H1 (cell line): ENCODE results near the gene EPB41L2. TPM values are rescaled to one million over a fixed set of nuclear protein-coding genes. Genes with fewer than 3 reads are reported as not detected.

Experiments
- CTCF ChIA-PET: fragments of 300-600 bp; sonication (Branson Sonifier 250); formaldehyde crosslinking; loops from one replicate; lab custom pipeline; 2021; ENCODE audit not compliant: partially characterized antibody; lab: Charles Lee
- POLR2A ChIA-PET: fragments of 300-600 bp; sonication (Branson Sonifier 250); formaldehyde crosslinking; loops from one replicate; lab custom pipeline; 2021; ENCODE audit warnings: inconsistent platforms; ENCODE audit not compliant: partially characterized antibody; lab: Charles Lee
- DNase-seq, 2 experiments: peaks; one replicate each; pipeline versions ENCODE4 v3.0.0 to v3.0.0-alpha.2; 2010 to 2022; ENCODE audit warnings: low spot score in 2 of 2, low read depth in 1 of 2, mixed read lengths in 1 of 2
- FAIRE-seq: peaks from 2 replicates; lab custom pipeline; 2011; peaks lifted over from hg19 to GRCh38; lab: Jason Lieb, UNC
- H2AFZ ChIP-seq: 2 replicates; pipeline ENCODE4 v1.8.1; 2012; ENCODE audit warnings: low read length, inconsistent platforms
- H2AK5ac ChIP-seq: 2 replicates; pipeline ENCODE4 v1.6.1; 2013; ENCODE audit warnings: low read depth, low read length
- H2BK120ac ChIP-seq: replicated peaks from 2 replicates; pipeline ENCODE3; 2013; ENCODE audit warnings: low read depth, low read length, inconsistent platforms
- H2BK12ac ChIP-seq: 2 replicates; pipeline ENCODE4 v1.6.1; 2013; ENCODE audit warnings: low read depth, low read length
- H2BK15ac ChIP-seq: 2 replicates; pipeline ENCODE4 v1.6.1; 2013; ENCODE audit warnings: low read length
- H2BK20ac ChIP-seq: 2 replicates; pipeline ENCODE4 v1.6.1; 2013; ENCODE audit warnings: low read length
- H2BK5ac ChIP-seq: 2 replicates; pipeline ENCODE4 v1.6.1; 2013; ENCODE audit warnings: low read depth, low read length
- H3K14ac ChIP-seq: 2 replicates; pipeline ENCODE4 v1.6.1; 2013; ENCODE audit warnings: inconsistent platforms; ENCODE audit not compliant: insufficient read length
- H3K18ac ChIP-seq: 2 replicates; pipeline ENCODE4 v1.6.1; 2013; ENCODE audit warnings: low read length; ENCODE audit errors: extremely low read depth
- H3K23ac ChIP-seq: 2 replicates; pipeline ENCODE4 v1.6.1; 2013; ENCODE audit warnings: inconsistent platforms; ENCODE audit not compliant: insufficient read length
- H3K23me2 ChIP-seq: 2 replicates; pipeline ENCODE4 v1.6.1; 2013; ENCODE audit warnings: low read depth, low read length
- H3K27ac ChIP-seq: 2 replicates; pipeline ENCODE4 v1.6.1; 2011; ENCODE audit warnings: low read depth, low read length, inconsistent platforms
- H3K27me3 ChIP-seq, 4 experiments: replicated peaks in 1 of 4; 1 replicate in 1 of 4; 2 replicates in 3 of 4; pipeline versions ENCODE4 v1.6.1 to v1.8.1; 2011 to 2013; ENCODE audit warnings: low read length in 3 of 4, mild to moderate bottlenecking in 3 of 4, inconsistent platforms in 2 of 4, mixed read lengths in 2 of 4, moderate library complexity in 1 of 4; ENCODE audit not compliant: control insufficient read depth in 3 of 4, insufficient read depth in 3 of 4; ENCODE audit errors: extremely low read depth in 1 of 4
- H3K36me3 ChIP-seq, 4 experiments: 2 replicates each; pipeline versions ENCODE4 v1.6.1 to v1.8.1; 2011 to 2013; ENCODE audit warnings: mild to moderate bottlenecking in 4 of 4, low read length in 3 of 4, moderate library complexity in 2 of 4, control low read depth in 1 of 4, inconsistent platforms in 1 of 4; ENCODE audit not compliant: insufficient read depth in 4 of 4, control insufficient read depth in 2 of 4
- H3K4ac ChIP-seq: replicated peaks from 2 replicates; pipeline ENCODE3; 2013; ENCODE audit warnings: low read length, low read depth, mixed read lengths, inconsistent platforms; ENCODE audit not compliant: insufficient read length
- H3K4me1 ChIP-seq, 4 experiments: replicated peaks in 1 of 4; 1 replicate in 1 of 4; 2 replicates in 3 of 4; pipeline versions ENCODE4 v1.6.1 to v1.8.1; 2011 to 2013; ENCODE audit warnings: low read length in 3 of 4, inconsistent platforms in 2 of 4, mixed read lengths in 1 of 4; ENCODE audit not compliant: insufficient read depth in 4 of 4, control insufficient read depth in 3 of 4
- H3K4me2 ChIP-seq, 2 experiments: 2 replicates each; pipeline versions ENCODE4 v1.6.1 to v1.8.1; 2011 to 2013; ENCODE audit warnings: low read depth in 2 of 2, low read length in 2 of 2, control low read depth in 1 of 2, inconsistent platforms in 1 of 2, mild to moderate bottlenecking in 1 of 2; ENCODE audit not compliant: insufficient read depth in 1 of 2
- H3K4me3 ChIP-seq, 4 experiments: fragments of 200-600, 300-600 bp in 1 of 4; sonication (generic), shearing (Covaris generic), sonication (Bioruptor Twin) in 1 of 4; 2 replicates each; pipeline versions ENCODE4 v1.5.1 to v1.8.1; 2011 to 2016; ENCODE audit warnings: low read length in 4 of 4, low read depth in 3 of 4, control low read depth in 2 of 4, inconsistent platforms in 2 of 4, mild to moderate bottlenecking in 2 of 4, mixed read lengths in 1 of 4, moderate library complexity in 1 of 4; ENCODE audit not compliant: insufficient read depth in 2 of 4; ENCODE audit errors: extremely low read depth in 1 of 4
- H3K56ac ChIP-seq: replicated peaks from 2 replicates; pipeline ENCODE3; 2013; ENCODE audit warnings: low read depth, mild to moderate bottlenecking, mixed read lengths, low read length, inconsistent platforms; ENCODE audit not compliant: insufficient read length
- H3K79me1 ChIP-seq: 2 replicates; pipeline ENCODE4 v1.6.1; 2013; ENCODE audit warnings: low read depth, low read length, control low read depth
- H3K79me2 ChIP-seq, 2 experiments: 2 replicates each; pipeline versions ENCODE4 v1.6.1 to v1.8.1; 2012 to 2013; ENCODE audit warnings: low read length in 2 of 2, mild to moderate bottlenecking in 2 of 2, inconsistent platforms in 1 of 2; ENCODE audit not compliant: insufficient read depth in 2 of 2, control insufficient read depth in 1 of 2
- H3K9ac ChIP-seq, 4 experiments: replicated peaks in 1 of 4; 1 replicate in 1 of 4; 2 replicates in 3 of 4; pipeline versions ENCODE4 v1.6.1 to v1.8.1; 2011 to 2013; ENCODE audit warnings: low read depth in 3 of 4, low read length in 3 of 4, control low read depth in 2 of 4, mild to moderate bottlenecking in 2 of 4, moderate library complexity in 2 of 4, inconsistent platforms in 1 of 4; ENCODE audit errors: extremely low read depth in 1 of 4
- H3K9me3 ChIP-seq, 2 experiments: 2 replicates each; pipeline versions ENCODE4 v1.6.1 to v1.8.1; 2012 to 2013; ENCODE audit warnings: mild to moderate bottlenecking in 2 of 2, moderate library complexity in 2 of 2, control low read depth in 1 of 2, inconsistent platforms in 1 of 2, low read depth in 1 of 2, low read length in 1 of 2, mixed read lengths in 1 of 2; ENCODE audit not compliant: insufficient read depth in 2 of 2
- H4K20me1 ChIP-seq, 2 experiments: replicated peaks in 1 of 2; 2 replicates each; pipeline versions ENCODE3 to v1.8.1; 2011 to 2013; ENCODE audit warnings: inconsistent platforms in 2 of 2, low read length in 2 of 2, mild to moderate bottlenecking in 1 of 2; ENCODE audit not compliant: insufficient read depth in 2 of 2, control insufficient read depth in 1 of 2
- H4K5ac ChIP-seq: 2 replicates; pipeline ENCODE4 v1.6.1; 2013; ENCODE audit warnings: low read length, low read depth, mixed read lengths, inconsistent platforms; ENCODE audit not compliant: insufficient read length
- H4K8ac ChIP-seq: 2 replicates; pipeline ENCODE4 v1.8.0; 2013; ENCODE audit warnings: mild to moderate bottlenecking, moderate library complexity, low read length, inconsistent platforms; ENCODE audit not compliant: insufficient read depth; ENCODE audit errors: extremely low read depth
- H4K91ac ChIP-seq: replicated peaks from 2 replicates; pipeline ENCODE3; 2013; ENCODE audit warnings: low read length, mixed read lengths, inconsistent platforms; ENCODE audit not compliant: insufficient read length
- CTBP2 ChIP-seq: IDR thresholded peaks from 2 replicates; pipeline ENCODE4 v1.7.0; 2011; ENCODE audit warnings: borderline replicate concordance, mild to moderate bottlenecking, moderate library complexity, mixed read lengths, low read length; ENCODE audit not compliant: insufficient read depth, insufficient read length
- RAD21 ChIP-seq, 2 experiments: IDR thresholded peaks in 1 of 2; conservative IDR thresholded peaks in 1 of 2; 2 replicates each; pipeline ENCODE4 v1.6.1; 2011; ENCODE audit warnings: low read depth in 2 of 2, low read length in 2 of 2, improper control_type of control experiment in 1 of 2, inconsistent platforms in 1 of 2, mild to moderate bottlenecking in 1 of 2, moderate library complexity in 1 of 2
- TAF1 ChIP-seq: IDR thresholded peaks from 2 replicates; pipeline ENCODE4 v1.6.1; 2011; ENCODE audit warnings: mild to moderate bottlenecking, low read depth, low read length
- WGBS, 2 experiments: shearing (Covaris generic) in 1 of 2; methylation state at CpG; one replicate each; pipeline versions ENCODE4 v1.1.6 to v1.1.7; 2013 to 2015; ENCODE audit warnings: low lambda C conversion rate in 2 of 2, mixed read lengths in 2 of 2, inconsistent platforms in 1 of 2, low coverage in 1 of 2, missing lambda C conversion rate in 1 of 2; ENCODE audit not compliant: insufficient replicate concordance in 2 of 2, insufficient coverage in 1 of 2, insufficient read length in 1 of 2; ENCODE audit errors: extremely low coverage in 1 of 2, missing lambda C conversion rate in 1 of 2; 5-methylcytosine and 5-hydroxymethylcytosine counted together
- polyA plus RNA-seq, 7 experiments: library from polyadenylated mRNA; depleted of rRNA in 3 of 7; stranded (reverse) in 5 of 7; unstranded in 2 of 7; fragments of >200 nt in 5 of 7; fragments of 200-250 nt in 2 of 7; gene quantifications; 1 replicate in 5 of 7; 2 replicates in 1 of 7; 4 replicates in 1 of 7; pipeline versions ENCODE4 v1.2.1 to v1.2.3, GENCODE V29; 2011 to 2013; ENCODE audit warnings: missing spikeins in 2 of 7, mixed read lengths in 2 of 7
- total RNA-seq: library from RNA; stranded (reverse); fragmentation: NEBNext Ultra II Directional; extraction: Animal tissue kit (Norgen Biotek cat#: 25700); gene quantifications from 2 replicates; pipeline ENCODE4 v1.2.1, GENCODE V29; 2021

The EPB41L2 gene
- total and polyA plus RNA-seq, 2 of the 8 experiments (the other 6 are each of a cell fraction or from before 2014, with no cell fraction given), result 22.5 to 123 TPM

DNA sequence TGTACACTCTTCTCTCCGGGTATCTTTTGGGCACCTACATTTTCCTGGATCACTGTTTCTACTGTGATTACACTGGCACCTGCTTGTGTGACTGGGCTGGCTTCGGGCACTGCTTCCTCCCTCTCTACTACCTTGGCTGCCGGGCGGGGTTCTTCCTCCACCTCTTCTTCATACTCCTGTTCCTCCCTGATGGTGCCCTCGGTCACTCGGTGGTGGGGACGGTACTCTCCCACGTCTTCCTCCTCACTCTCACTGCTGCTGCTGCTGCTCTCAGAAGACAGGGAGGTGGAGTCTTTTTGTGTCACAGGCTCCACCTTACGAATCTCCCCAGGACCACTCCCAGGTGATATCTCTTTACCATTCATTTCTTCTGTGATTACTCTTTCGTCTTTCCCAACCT, 193.4 kb downstream of the EPB41L2 start:
- Histone ChIP-seq H3K9me3 (no peaks in the 10 kb centered on the region), H3K14ac (no peak overlapping the region), H3K4me2 (no peak overlapping the region), H3K36me3 (peaks cover 0 to 3% (median 0%) of the 10 kb centered on the region in 4 experiments; a peak in 1 of 8 replicates), H3K4me3 (no peak overlapping the region), H3K4ac (no peak overlapping the region), H2BK15ac (no peak overlapping the region), H3K4me1 (no peaks in the 10 kb centered on the region; a peak in 1 of 7 replicates), H3K23me2 (no peaks in the 10 kb centered on the region), H4K91ac (no peak overlapping the region), H3K23ac (no peak overlapping the region), H3K79me1 (no peaks in the 10 kb centered on the region), H2AFZ (no peak overlapping the region), H4K5ac (no peak overlapping the region), H2BK20ac (no peak overlapping the region), H3K18ac (no peak overlapping the region), H3K27me3 (no peaks in the 10 kb centered on the region), H3K56ac (no peak overlapping the region), H4K8ac (no peak overlapping the region), H4K20me1 (no peaks in the 10 kb centered on the region), H3K27ac (no peak overlapping the region), H3K9ac (no peak overlapping the region), H2AK5ac (no peak overlapping the region), H2BK120ac (no peak overlapping the region), H3K79me2 (no peaks in the 10 kb centered on the region), H2BK12ac (no peak overlapping the region), H2BK5ac (no peak overlapping the region; the same call in 1 of the 2 replicates)
- ChIA-PET POLR2A (no interaction called here), CTCF (no interaction called here)
- DNase-seq (no peak), FAIRE-seq (no peak)
- WGBS, 2 experiments, result 90% methylated on average over 10 of the region's 10 CpGs; no CpG with 5 or more reads in 1 of the 2 experiments
- TF ChIP-seq TAF1 (no peak), CTBP2 (no peak), RAD21 (IDR thresholded peaks at IDR 0.05 in 1 of 2, conservative IDR thresholded peaks at IDR 0.05 in 1 of 2; ENCODE audit: low read depth in 2 of 2, low read length in 2 of 2) (no peak)
